ENCODE results near the gene PPM1K. TPM values are rescaled to one million over a fixed set of nuclear protein-coding genes. Genes with fewer than 3 reads are reported as not detected.

The PPM1K gene
- total RNA-seq, 1 experiment from 2014 or later, result 3.0 TPM

DNA sequence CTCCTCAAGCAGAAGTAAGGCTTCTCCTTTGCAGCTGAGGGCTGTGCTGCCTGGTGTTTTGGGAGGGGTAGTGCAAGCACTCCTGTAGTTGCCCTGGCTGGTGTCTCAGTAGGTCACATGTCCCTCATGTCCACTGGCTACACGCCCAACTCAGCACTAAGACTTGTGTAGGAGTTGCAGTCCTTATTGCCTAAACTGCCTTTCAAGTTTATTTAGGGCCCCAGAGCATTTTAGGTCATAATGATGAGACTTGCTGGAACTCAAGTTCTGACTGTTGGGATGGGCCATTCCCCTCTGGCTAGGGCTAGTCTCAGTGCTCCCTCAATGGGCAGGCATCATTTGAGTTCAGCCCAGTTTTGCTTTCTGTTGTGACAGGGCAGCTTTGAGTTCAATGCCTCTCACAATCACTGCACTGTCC, 44.1 kb downstream of the PPM1K start:
- no peak overlapping the region for H3K4me3 ChIP-seq (ENCODE audit: low read length)
- H3K27ac ChIP-seq (ENCODE audit: low read length), result no peak overlapping the region
- no peak overlapping the region for H3K9ac ChIP-seq (ENCODE audit: low read length)
- POLR2A ChIA-PET (ENCODE audit: unreplicated experiment), result no interaction called here
- ATAC-seq, result no peak
- CTCF ChIA-PET, result no interaction called here
- no peaks in the 10 kb centered on the region for H3F3A ChIP-seq (ENCODE audit: low read length, unreplicated experiment)
- no peaks in the 10 kb centered on the region for H3K27me3 ChIP-seq (ENCODE audit: low read length)
- no peak for DNase-seq
- BruUV-seq (replicated peaks), result no TSS peak
- H3K9me2 ChIP-seq (replicated peaks; ENCODE audit: low read length), result no peaks in the 10 kb centered on the region
- no peak overlapping the region for H3K4me2 ChIP-seq (ENCODE audit: low read length)
- no peaks in the 10 kb centered on the region for H3K9me3 ChIP-seq (ENCODE audit: low read length)
- no peaks in the 10 kb centered on the region for H4K20me1 ChIP-seq (ENCODE audit: low read length)
- no peak overlapping the region for H2AFZ ChIP-seq (ENCODE audit: low read length)
- TF ChIP-seq EZH2 (IDR thresholded peaks at IDR 0.05; ENCODE audit: low read length, unreplicated experiment) (no peak), EZH2phosphoT487 (IDR thresholded peaks at IDR 0.05; ENCODE audit: borderline replicate concordance, low read length) (no peak)
- TF ChIP-seq, protein P1, sequence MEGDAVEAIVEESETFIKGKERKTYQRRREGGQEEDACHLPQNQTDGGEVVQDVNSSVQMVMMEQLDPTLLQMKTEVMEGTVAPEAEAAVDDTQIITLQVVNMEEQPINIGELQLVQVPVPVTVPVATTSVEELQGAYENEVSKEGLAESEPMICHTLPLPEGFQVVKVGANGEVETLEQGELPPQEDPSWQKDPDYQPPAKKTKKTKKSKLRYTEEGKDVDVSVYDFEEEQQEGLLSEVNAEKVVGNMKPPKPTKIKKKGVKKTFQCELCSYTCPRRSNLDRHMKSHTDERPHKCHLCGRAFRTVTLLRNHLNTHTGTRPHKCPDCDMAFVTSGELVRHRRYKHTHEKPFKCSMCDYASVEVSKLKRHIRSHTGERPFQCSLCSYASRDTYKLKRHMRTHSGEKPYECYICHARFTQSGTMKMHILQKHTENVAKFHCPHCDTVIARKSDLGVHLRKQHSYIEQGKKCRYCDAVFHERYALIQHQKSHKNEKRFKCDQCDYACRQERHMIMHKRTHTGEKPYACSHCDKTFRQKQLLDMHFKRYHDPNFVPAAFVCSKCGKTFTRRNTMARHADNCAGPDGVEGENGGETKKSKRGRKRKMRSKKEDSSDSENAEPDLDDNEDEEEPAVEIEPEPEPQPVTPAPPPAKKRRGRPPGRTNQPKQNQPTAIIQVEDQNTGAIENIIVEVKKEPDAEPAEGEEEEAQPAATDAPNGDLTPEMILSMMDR (conservative IDR thresholded peaks at IDR 0.05; ENCODE audit: low read depth, low read length), result no peak
- H3K36me3 ChIP-seq (ENCODE audit: low read depth, low read length), result no peaks in the 10 kb centered on the region
- no peaks in the 10 kb centered on the region for H3K79me2 ChIP-seq (ENCODE audit: low read length)
- H3K4me1 ChIP-seq (ENCODE audit: insufficient read depth, low read length), result no peaks in the 10 kb centered on the region
- intact Hi-C loops (cut with micrococcal nuclease), result no loop called here

DNA sequence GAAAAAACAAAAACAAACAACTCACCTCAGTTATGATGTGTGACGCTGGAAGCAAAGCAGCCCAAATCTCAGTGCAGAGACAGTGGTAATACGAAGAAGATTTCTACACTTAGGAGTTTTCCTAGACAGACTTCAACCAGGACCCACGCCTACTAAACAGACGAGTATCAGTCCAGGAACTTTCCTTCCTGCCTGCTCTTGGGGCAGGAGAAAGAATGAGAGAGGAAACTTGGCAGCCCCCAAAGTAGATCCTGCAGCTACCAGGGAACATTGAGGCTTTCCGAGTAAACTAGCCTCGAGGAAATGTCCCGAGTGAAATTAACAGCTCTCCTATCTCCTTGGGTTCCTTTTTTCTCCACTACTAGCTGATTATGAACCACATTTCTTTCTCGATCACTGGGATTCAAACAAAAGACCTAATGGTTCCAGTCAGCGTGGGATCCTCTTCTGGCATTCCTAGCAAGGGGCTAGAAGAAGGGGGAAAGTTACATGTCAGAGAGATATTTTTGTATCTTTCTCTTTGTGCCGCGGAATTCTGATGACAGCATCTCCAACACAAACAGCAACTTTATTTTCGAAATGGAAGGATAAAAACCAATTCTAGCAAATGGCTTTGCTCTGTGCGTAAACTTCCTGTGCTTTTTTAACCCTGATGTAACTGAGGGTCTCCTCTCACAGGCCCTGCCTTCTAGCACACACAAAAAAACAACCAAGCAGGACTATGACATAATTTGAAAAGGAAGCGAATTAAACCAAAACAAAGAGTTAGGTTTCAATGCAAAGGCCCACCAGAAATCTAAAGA, 53.2 kb downstream of the PPM1K start:
- POLR2A ChIA-PET (ENCODE audit: unreplicated experiment), result no interaction called here
- no peak for ATAC-seq
- 0 out of 2 replicates have a peak overlapping the region, but pooled peaks have one; percentile 36 for H2AFZ ChIP-seq (ENCODE audit: low read length)
- no peak overlapping the region for H3K27ac ChIP-seq (ENCODE audit: low read length)
- H3K27me3 ChIP-seq (ENCODE audit: low read length), result no peaks in the 10 kb centered on the region
- no peaks in the 10 kb centered on the region for H3K9me3 ChIP-seq (ENCODE audit: low read length)
- TF ChIP-seq EZH2 (IDR thresholded peaks at IDR 0.05; ENCODE audit: low read length, unreplicated experiment) (no peak), EZH2phosphoT487 (IDR thresholded peaks at IDR 0.05; ENCODE audit: borderline replicate concordance, low read length) (no peak)
- TF ChIP-seq, protein P1 (conservative IDR thresholded peaks at IDR 0.05; ENCODE audit: low read depth, low read length), result no peak
- H3K4me3 ChIP-seq (ENCODE audit: low read length), result no peak overlapping the region
- no peak for DNase-seq
- no peaks in the 10 kb centered on the region for H3F3A ChIP-seq (ENCODE audit: low read length, unreplicated experiment)
- no peaks in the 10 kb centered on the region for H3K79me2 ChIP-seq (ENCODE audit: low read length)
- no peaks in the 10 kb centered on the region for H3K36me3 ChIP-seq (ENCODE audit: low read depth, low read length)
- no peak overlapping the region for H3K4me2 ChIP-seq (ENCODE audit: low read length)
- H3K9ac ChIP-seq (ENCODE audit: low read length), result no peak overlapping the region
- intact Hi-C loops (cut with micrococcal nuclease), result no loop called here
- H3K9me2 ChIP-seq (replicated peaks; ENCODE audit: low read length), result no peaks in the 10 kb centered on the region
- no TSS peak for BruUV-seq (replicated peaks)
- no peaks in the 10 kb centered on the region for H4K20me1 ChIP-seq (ENCODE audit: low read length)
- CTCF ChIA-PET, result no interaction called here
- no peaks in the 10 kb centered on the region for H3K4me1 ChIP-seq (ENCODE audit: insufficient read depth, low read length)

DNA sequence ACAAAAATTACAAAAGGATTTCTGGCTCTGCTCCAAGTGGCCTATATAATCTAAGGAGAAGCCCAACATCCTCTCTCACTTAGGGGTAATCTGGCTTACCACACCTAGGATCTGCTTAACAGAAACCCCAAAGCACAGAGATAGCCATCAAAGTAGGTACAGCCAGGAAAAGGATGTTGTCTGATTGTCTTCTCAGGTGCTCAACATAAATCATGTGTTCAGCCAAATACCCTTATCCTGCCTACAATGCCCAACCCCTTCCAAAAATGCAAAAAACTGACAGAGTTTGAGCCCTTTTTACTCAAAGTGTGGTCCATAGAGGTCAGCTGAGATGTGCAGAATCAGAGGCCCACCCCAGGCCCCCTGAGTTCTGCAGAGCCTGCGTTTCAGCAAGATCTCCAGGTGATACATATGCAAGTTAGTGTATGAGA, 53.9 kb downstream of the PPM1K start:
- TF ChIP-seq, protein P1 (conservative IDR thresholded peaks at IDR 0.05; ENCODE audit: low read depth, low read length), result no peak
- TF ChIP-seq EZH2 (IDR thresholded peaks at IDR 0.05; ENCODE audit: low read length, unreplicated experiment) (no peak), EZH2phosphoT487 (IDR thresholded peaks at IDR 0.05; ENCODE audit: borderline replicate concordance, low read length) (no peak)
- Histone ChIP-seq H3K9ac (ENCODE audit: low read length) (no peak overlapping the region), H3K9me3 (ENCODE audit: low read length) (no peaks in the 10 kb centered on the region), H2AFZ (ENCODE audit: low read length) (no peak overlapping the region), H3K27me3 (ENCODE audit: low read length) (no peaks in the 10 kb centered on the region), H3K79me2 (ENCODE audit: low read length) (no peaks in the 10 kb centered on the region), H3K27ac (ENCODE audit: low read length) (no peak overlapping the region), H3F3A (ENCODE audit: low read length, unreplicated experiment) (no peaks in the 10 kb centered on the region), H3K36me3 (ENCODE audit: low read depth, low read length) (no peaks in the 10 kb centered on the region), H3K9me2 (replicated peaks; ENCODE audit: low read length) (no peaks in the 10 kb centered on the region), H3K4me3 (ENCODE audit: low read length) (no peak overlapping the region), H3K4me1 (ENCODE audit: insufficient read depth, low read length) (no peaks in the 10 kb centered on the region), H3K4me2 (ENCODE audit: low read length) (no peak overlapping the region), H4K20me1 (ENCODE audit: low read length) (no peaks in the 10 kb centered on the region)
- BruUV-seq (replicated peaks), result no TSS peak
- DNase-seq (no peak), ATAC-seq (no peak)
- CTCF ChIA-PET, result no interaction called here
- intact Hi-C loops (cut with micrococcal nuclease), result no loop called here
- POLR2A ChIA-PET (ENCODE audit: unreplicated experiment), result no interaction called here

Measured in PC-3 (cell line).